ENCODE results near the gene GLB1L3. TPM values are rescaled to one million over a fixed set of nuclear protein-coding genes. Genes with fewer than 3 reads are reported as not detected.

The GLB1L3 gene
- total RNA-seq: not detected in 2 replicates

DNA sequence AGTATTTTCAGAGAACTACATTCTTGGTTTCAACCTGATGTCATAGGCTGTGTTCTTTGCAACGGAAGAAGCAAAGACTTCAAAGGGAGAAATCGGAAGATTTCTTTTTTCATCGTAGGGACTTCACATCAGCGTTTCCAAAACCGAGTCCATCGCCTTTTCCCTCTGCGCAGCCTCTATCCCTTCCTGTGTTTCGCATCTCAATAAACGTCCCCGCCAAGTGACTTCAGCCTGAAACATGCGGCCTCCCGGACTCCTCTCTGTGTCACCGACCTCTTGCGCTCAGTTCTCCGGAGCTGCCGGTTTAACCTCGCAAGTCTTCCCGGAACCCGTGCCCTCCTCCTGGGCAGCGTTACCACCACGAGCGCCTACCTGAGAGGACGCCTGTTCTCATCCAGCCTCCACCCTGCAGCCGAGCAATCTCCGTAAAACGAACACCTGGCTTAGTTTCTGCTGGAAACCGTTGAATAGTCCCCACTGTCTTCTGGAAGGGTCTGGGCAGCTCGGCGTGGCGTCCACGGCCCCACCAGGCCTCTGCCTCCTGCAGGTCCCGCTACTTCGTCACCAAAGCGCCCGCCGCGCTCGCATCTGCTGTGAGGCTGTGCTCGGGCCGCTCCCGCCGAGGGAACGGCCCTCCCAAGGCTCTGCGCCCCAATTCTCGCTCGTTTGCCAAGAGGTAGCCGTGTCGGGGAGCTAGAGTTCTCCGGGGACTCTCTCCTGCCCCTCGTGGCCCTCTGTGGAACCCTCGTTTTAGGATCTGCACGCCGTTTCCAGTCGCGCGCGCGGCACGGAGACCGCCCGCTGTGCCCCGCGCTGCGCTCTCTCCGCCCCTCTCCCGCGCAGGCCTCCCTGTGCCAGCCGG lies at the start of gene GLB1L3:
Gene GLB1L3, plus strand, starts transcription at position 846 of the 862 bp plus-strand sequence. CDS start 362 bp downstream, outside the sequence.

GRCh38 chr11:134253188-134253993 lies 22.8 kb upstream of the GLB1L3 start, which contains the start of the genes ACAD8 and THYN1:
ACAD8 (plus strand) TSS chr11:134253568; CDS start chr11:134253601, 33 bp downstream.
THYN1 (minus strand) TSS chr11:134253352; CDS start chr11:134252882, 470 bp downstream.

DNA sequence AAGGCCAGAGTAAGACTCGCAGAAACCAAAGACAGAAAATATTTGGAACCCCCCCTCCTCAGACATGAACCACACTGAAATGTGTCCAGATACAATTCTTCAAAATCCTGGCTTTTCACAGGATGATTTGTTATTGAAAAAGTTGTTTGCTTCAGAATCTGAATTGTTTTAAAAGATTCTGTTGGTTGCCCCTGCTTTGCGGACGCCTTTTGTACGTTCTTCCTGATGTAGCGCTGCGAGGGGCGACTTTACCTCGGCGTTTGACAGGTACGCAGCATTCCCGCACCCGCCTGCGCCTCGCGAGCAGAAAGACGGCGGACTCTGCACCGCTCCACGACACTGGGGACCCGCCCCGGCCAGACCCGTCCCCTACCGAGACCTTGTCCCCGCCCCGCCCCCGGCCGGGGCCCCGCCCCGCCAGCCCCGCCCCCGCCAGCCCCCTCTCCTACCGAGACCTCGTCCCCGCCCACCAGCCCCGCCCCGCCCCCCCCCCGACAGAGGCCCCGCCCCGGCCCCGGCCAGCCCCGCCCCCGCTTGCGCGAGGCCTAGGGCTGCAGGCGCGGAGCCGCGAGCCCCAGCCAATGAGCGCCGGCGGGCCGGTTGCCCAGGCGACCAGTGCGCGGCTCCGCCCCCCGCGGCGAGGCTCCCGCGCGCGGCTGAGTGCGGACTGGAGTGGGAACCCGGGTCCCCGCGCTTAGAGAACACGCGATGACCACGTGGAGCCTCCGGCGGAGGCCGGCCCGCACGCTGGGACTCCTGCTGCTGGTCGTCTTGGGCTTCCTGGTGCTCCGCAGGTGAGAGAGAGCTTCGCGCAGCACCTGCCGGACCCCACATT lies 55.4 kb downstream of the GLB1L3 start, which contains the start of gene GLB1L2:
Gene GLB1L2, plus strand, starts transcription at position 635 of the 835 bp plus-strand sequence. Its CDS starts 74 bp downstream, at position 709.

Other genes with a start within 250 kb of the GLB1L3 start
- 48.0 and 49.9 TPM in 2 replicates for gene JAM3, start 207.3 kb upstream of the GLB1L3 start, total RNA-seq
- gene NCAPD3, start 52.4 kb upstream of the GLB1L3 start, total RNA-seq: 13.5 and 17.0 TPM in 2 replicates
- 35.3 and 35.5 TPM in 2 replicates for gene VPS26B, start 51.7 kb upstream of the GLB1L3 start, total RNA-seq
- gene THYN1, start 23.0 kb upstream of the GLB1L3 start, total RNA-seq: 51.4 and 77.3 TPM in 2 replicates
- gene ACAD8, start 22.8 kb upstream of the GLB1L3 start, total RNA-seq: 23.4 and 23.6 TPM in 2 replicates
- 0.18 and 0.29 TPM in 2 replicates for gene GLB1L2, start 55.6 kb downstream of the GLB1L3 start, total RNA-seq
- not detected in 2 replicates for gene B3GAT1, start 135.9 kb downstream of the GLB1L3 start, total RNA-seq

Data from myometrial cell (primary cell).